OCI-LY7 (cell line): Measurements from ENCODE around the gene TCTN3. TPM values are rescaled to one million over a fixed set of nuclear protein-coding genes. Genes with fewer than 3 reads are reported as not detected.
A peak's percentile ranks its signal among the peaks of the same experiment; 100 is the strongest.

Experiments used
- BruUV-seq: library from RNA; stranded (reverse); fragments of 400-500 nt; replicated peaks from 2 replicates; lab custom pipeline; 2021; lab: Mats Ljungman, UMichigan
- CTCF ChIA-PET: fragments of 300-600 bp; sonication (Branson Sonifier 250); formaldehyde crosslinking; loops from one replicate; lab custom pipeline; 2022; ENCODE audit warnings: antibody characterized with exemption; ENCODE audit not compliant: unreplicated experiment; lab: Charles Lee
- POLR2A ChIA-PET: fragments of 300-600 bp; sonication (Branson Sonifier 250); formaldehyde crosslinking; loops from one replicate; lab custom pipeline; 2022; ENCODE audit warnings: antibody characterized with exemption; lab: Charles Lee
- DNase-seq: peaks from one replicate; pipeline ENCODE4 v3.0.0-alpha.2; 2015; ENCODE audit warnings: low spot score
- H2AFZ ChIP-seq: fragments of 200-600 bp; sonication (generic), shearing (Covaris generic); 2 replicates; pipeline ENCODE4 v1.6.1; 2014; ENCODE audit warnings: mild to moderate bottlenecking, antibody characterized with exemption, low read length, moderate library complexity
- H3K27ac ChIP-seq: fragments of 200-600 bp; sonication (generic); 2 replicates; pipeline ENCODE4 v1.5.1; 2014; ENCODE audit warnings: mixed run types, low read depth, mild to moderate bottlenecking, moderate library complexity, low read length, inconsistent platforms; ENCODE audit not compliant: poor library complexity, severe bottlenecking
- H3K36me3 ChIP-seq: fragments of 200-600 bp; sonication (generic); 2 replicates; pipeline ENCODE4 v1.6.1; 2014; ENCODE audit warnings: mild to moderate bottlenecking, antibody characterized with exemption, low read length, moderate library complexity, mixed read lengths; ENCODE audit not compliant: insufficient read depth
- H3K4me1 ChIP-seq: fragments of 200-600 bp; sonication (generic); 2 replicates; pipeline ENCODE4 v1.5.1; 2014; ENCODE audit warnings: mild to moderate bottlenecking, low read length; ENCODE audit not compliant: insufficient read depth, poor library complexity, severe bottlenecking
- H3K4me2 ChIP-seq: fragments of 200-600 bp; sonication (generic); 2 replicates; pipeline ENCODE4 v1.6.1; 2014; ENCODE audit warnings: mild to moderate bottlenecking, low read length
- H3K4me3 ChIP-seq: fragments of 200-600 bp; sonication (generic); 2 replicates; pipeline ENCODE4 v1.5.1; 2014; ENCODE audit warnings: mild to moderate bottlenecking, low read depth, low read length; ENCODE audit not compliant: poor library complexity, severe bottlenecking
- H3K79me2 ChIP-seq: fragments of 200-600 bp; sonication (generic); 2 replicates; pipeline ENCODE4 v1.6.1; 2016; ENCODE audit warnings: low read depth, mild to moderate bottlenecking, low read length, moderate library complexity, mixed read lengths; ENCODE audit not compliant: insufficient read depth
- H3K9me2 ChIP-seq: fragments of 200-600 bp; sonication (generic); 2 replicates; pipeline ENCODE4 v1.6.1; 2016; ENCODE audit warnings: mild to moderate bottlenecking, low read length, mixed read lengths; ENCODE audit not compliant: insufficient read depth
- H3K9me3 ChIP-seq: fragments of 200-600 bp; sonication (generic); 2 replicates; pipeline ENCODE4 v1.6.1; 2014; ENCODE audit warnings: mild to moderate bottlenecking, mixed run types, low read length, mixed read lengths
- H4K20me1 ChIP-seq: fragments of 200-600 bp; sonication (generic); 2 replicates; pipeline ENCODE4 v1.6.1; 2014; ENCODE audit warnings: mild to moderate bottlenecking, antibody characterized with exemption, low read length, moderate library complexity, mixed read lengths; ENCODE audit not compliant: insufficient read depth
- CTCF ChIP-seq: fragments of 200-600 bp; sonication (generic); conservative IDR thresholded peaks from 2 replicates; pipeline ENCODE4 v1.5.1; 2014; ENCODE audit warnings: mild to moderate bottlenecking, antibody characterized with exemption, low read length, moderate library complexity, mixed read lengths
- EZH2phosphoT487 ChIP-seq: fragments of 200-600 bp; sonication (generic); IDR thresholded peaks from 2 replicates; pipeline ENCODE4 v1.6.1; 2018; ENCODE audit warnings: low read depth, borderline replicate concordance, mild to moderate bottlenecking, mixed run types, antibody characterized with exemption, low read length, moderate library complexity, mixed read lengths
- intact Hi-C: fragments of 100-400 bp; cut with micrococcal nuclease; formaldehyde crosslinking; loops from one replicate; pipeline ENCODE4 v1.10.0; 2022; ENCODE audit not compliant: unreplicated experiment
- total RNA-seq, 2 experiments: library from RNA; depleted of rRNA in 1 of 2; stranded (reverse); fragments of >200 nt in 1 of 2; shearing (Covaris generic) in 1 of 2; gene quantifications; 2 replicates each; pipeline ENCODE4 v1.2.3, GENCODE V29; 2014 to 2022

Gene TCTN3
- total RNA-seq, 2 experiments from 2014 or later, result 10.4 to 14.4 TPM

GRCh38 chr10:95660283-95660682 is 33.4 kb downstream of the TCTN3 start:
- DNase-seq, result no peak
- Histone ChIP-seq H3K9me3 (no peaks in the 10 kb centered on the region), H3K4me1 (peaks cover 9% of the 10 kb centered on the region), H3K4me2 (no peak overlapping the region), H4K20me1 (no peaks in the 10 kb centered on the region), H3K79me2 (peaks cover 9% of the 10 kb centered on the region; the same call in 1 of the 2 replicates), H3K4me3 (no peak overlapping the region), H3K9me2 (no peaks in the 10 kb centered on the region), H2AFZ (no peak overlapping the region), H3K36me3 (peaks cover 10% of the 10 kb centered on the region; the same call in 1 of the 2 replicates), H3K27ac (no peak overlapping the region)
- intact Hi-C loops, result no loop called here
- CTCF ChIA-PET, result interaction anchor here (1.0 kb wide), 1 partner anchor 33 kb away, joined by 3 read pairs; the partner anchor contains the start of gene TCTN3
- BruUV-seq, result no TSS peak
- POLR2A ChIA-PET, result interaction anchor here (0.9 kb wide), 1 partner anchor 14 kb away, joined by 3 read pairs; no protein-coding TSS in a partner anchor
- TF ChIP-seq CTCF, result no peak
- TF ChIP-seq EZH2phosphoT487, result no peak

DNA sequence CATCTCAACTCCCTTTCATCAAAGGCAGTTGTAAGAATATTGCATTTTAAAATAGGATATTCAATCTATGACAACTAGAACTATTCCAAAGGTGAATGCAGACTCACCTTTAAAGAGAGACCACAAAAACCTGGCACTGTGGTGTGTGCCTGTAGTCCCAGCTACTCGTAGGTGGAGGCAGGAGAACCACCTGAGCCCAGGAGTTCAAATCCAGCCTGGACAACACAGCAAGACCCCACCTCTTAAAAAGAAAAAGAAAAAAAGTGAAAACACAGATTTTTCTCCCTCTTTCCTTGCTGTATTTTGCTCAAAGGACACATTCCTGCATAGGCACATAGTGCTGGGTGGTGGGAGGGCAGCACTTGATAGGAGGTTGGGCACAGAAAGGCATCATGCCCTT is 36.5 kb downstream of the TCTN3 start:
- Histone ChIP-seq H3K9me2 (no peaks in the 10 kb centered on the region), H2AFZ (peak overlapping the region; percentile 87), H3K4me1 (peaks cover 19% of the 10 kb centered on the region), H3K36me3 (peaks cover 17% of the 10 kb centered on the region), H3K79me2 (peaks cover 24% of the 10 kb centered on the region; the same call in 1 of the 2 replicates), H4K20me1 (no peaks in the 10 kb centered on the region), H3K4me3 (peak overlapping the region; percentile 76), H3K27ac (no peak overlapping the region), H3K9me3 (no peaks in the 10 kb centered on the region), H3K4me2 (peak overlapping the region; percentile 81)
- DNase-seq, result no peak
- no TSS peak for BruUV-seq
- CTCF ChIA-PET, result no interaction called here
- intact Hi-C loops, result no loop called here
- TF ChIP-seq CTCF (no peak), EZH2phosphoT487 (no peak)
- POLR2A ChIA-PET, result interaction anchor here (0.5 kb wide), 1 partner anchor 188 kb away, joined by 3 read pairs; no protein-coding TSS in a partner anchor
